Measurements from ENCODE around the gene RAB31. TPM values are rescaled to one million over a fixed set of nuclear protein-coding genes. Genes with fewer than 3 reads are reported as not detected.

RAB31 gene
- total RNA-seq, 2 donors from 2014 or later, result 0.42 to 0.82 TPM

- H3K36me3 Mint-ChIP-seq (ENCODE audit: insufficient read depth in 2 of 2), result no peaks in the 10 kb centered on the region
- no peak overlapping the region for H3K4me3 Mint-ChIP-seq
Measured at GRCh38 chr18:9697121-9697520, 11.0 kb upstream of the RAB31 start.

GRCh38 chr18:9698497-9698896 lies 9.6 kb upstream of the RAB31 start:
- ATAC-seq (replicated peaks in 1 of 2) (no peak), DNase-seq (no peak)
- no peak overlapping the region for H3K4me3 Mint-ChIP-seq
- peaks cover 24% of the 10 kb centered on the region for H3K27me3 Mint-ChIP-seq (ENCODE audit: low read depth)
- no peaks in the 10 kb centered on the region for H3K4me1 Mint-ChIP-seq (ENCODE audit: low read depth)
- no peaks in the 10 kb centered on the region for H3K9me3 Mint-ChIP-seq
- H3K27ac Mint-ChIP-seq, result no peak overlapping the region
- H3K36me3 Mint-ChIP-seq (ENCODE audit: insufficient read depth in 2 of 2), result no peaks in the 10 kb centered on the region

More at GRCh38 chr18:9697121-9697520, 11.0 kb upstream of the RAB31 start:
- Mint-ChIP-seq H3K4me1 (ENCODE audit: low read depth) (no peaks in the 10 kb centered on the region), H3K27ac (no peak overlapping the region), H3K27me3 (ENCODE audit: low read depth) (peaks cover 16% of the 10 kb centered on the region), H3K9me3 (no peaks in the 10 kb centered on the region)
- no peak for DNase-seq
- ATAC-seq (replicated peaks in 1 of 2), result no peak

GRCh38 chr18:9700261-9700796 lies 7.8 kb upstream of the RAB31 start:
- peaks cover 13% of the 10 kb centered on the region for H3K4me1 Mint-ChIP-seq (ENCODE audit: low read depth)
- peaks cover 36% of the 10 kb centered on the region for H3K27me3 Mint-ChIP-seq (ENCODE audit: low read depth)
- no peaks in the 10 kb centered on the region for H3K36me3 Mint-ChIP-seq (ENCODE audit: insufficient read depth in 2 of 2)
- no peaks in the 10 kb centered on the region for H3K9me3 Mint-ChIP-seq
- DNase-seq, result no peak
- no peak overlapping the region for H3K27ac Mint-ChIP-seq
- H3K4me3 Mint-ChIP-seq, result no peak overlapping the region
- no peak for ATAC-seq (replicated peaks in 1 of 2)

GRCh38 chr18:9701609-9702349 lies 6.3 kb upstream of the RAB31 start:
- Mint-ChIP-seq H3K27ac (no peak overlapping the region), H3K4me3 (no peak overlapping the region), H3K4me1 (ENCODE audit: low read depth) (peaks cover 13% of the 10 kb centered on the region), H3K27me3 (ENCODE audit: low read depth) (peaks cover 51% of the 10 kb centered on the region), H3K9me3 (no peaks in the 10 kb centered on the region), H3K36me3 (ENCODE audit: insufficient read depth in 2 of 2) (no peaks in the 10 kb centered on the region)
- peak; percentile 16 to 19 for DNase-seq
- ATAC-seq (replicated peaks in 1 of 2), result peak in 1 of 2 donors; percentile 70

- Mint-ChIP-seq H3K9me3 (no peaks in the 10 kb centered on the region), H3K36me3 (ENCODE audit: insufficient read depth in 2 of 2) (peaks cover 2% of the 10 kb centered on the region in 2 donors), H3K27me3 (ENCODE audit: low read depth) (peaks cover 63% of the 10 kb centered on the region), H3K4me3 (no peak overlapping the region), H3K27ac (no peak overlapping the region), H3K4me1 (ENCODE audit: low read depth) (peaks cover 23% of the 10 kb centered on the region)
- DNase-seq, result peak in 1 of 2 donors; percentile 36
- peak; percentile 68 to 73 for ATAC-seq (replicated peaks in 1 of 2)
Measured at GRCh38 chr18:9704233-9705118, 3.6 kb upstream of the RAB31 start.

GRCh38 chr18:9705183-9705829 lies 2.8 kb upstream of the RAB31 start:
- H3K9me3 Mint-ChIP-seq, result no peaks in the 10 kb centered on the region
- peaks cover 2% of the 10 kb centered on the region in 2 donors for H3K36me3 Mint-ChIP-seq (ENCODE audit: insufficient read depth in 2 of 2)
- ATAC-seq (replicated peaks in 1 of 2) (no peak), DNase-seq (no peak)
- H3K4me3 Mint-ChIP-seq, result no peak overlapping the region
- no peak overlapping the region for H3K27ac Mint-ChIP-seq
- H3K27me3 Mint-ChIP-seq (ENCODE audit: low read depth), result peaks cover 72% of the 10 kb centered on the region
- peaks cover 30% of the 10 kb centered on the region for H3K4me1 Mint-ChIP-seq (ENCODE audit: low read depth)

- H3K27me3 Mint-ChIP-seq (ENCODE audit: low read depth), result peaks cover 82% of the 10 kb centered on the region
- no peak for DNase-seq
- H3K9me3 Mint-ChIP-seq, result no peaks in the 10 kb centered on the region
- peaks cover 2% of the 10 kb centered on the region in 2 donors for H3K36me3 Mint-ChIP-seq (ENCODE audit: insufficient read depth in 2 of 2)
- H3K4me1 Mint-ChIP-seq (ENCODE audit: low read depth), result peaks cover 40% of the 10 kb centered on the region
- ATAC-seq (replicated peaks in 1 of 2), result no peak
- no peak overlapping the region for H3K27ac Mint-ChIP-seq
- peak overlapping the region in 1 of 2 donors; percentile 16 for H3K4me3 Mint-ChIP-seq
Measured at GRCh38 chr18:9706081-9706935, 1.8 kb upstream of the RAB31 start.

GRCh38 chr18:9707381-9708056 lies 582 bp upstream of the RAB31 start:
- H3K9me3 Mint-ChIP-seq, result no peaks in the 10 kb centered on the region
- H3K27ac Mint-ChIP-seq, result no peak overlapping the region
- peaks cover 52% of the 10 kb centered on the region for H3K4me1 Mint-ChIP-seq (ENCODE audit: low read depth)
- H3K27me3 Mint-ChIP-seq (ENCODE audit: low read depth), result peaks cover 86% of the 10 kb centered on the region
- H3K36me3 Mint-ChIP-seq (ENCODE audit: insufficient read depth in 2 of 2), result peaks cover 2 to 6% of the 10 kb centered on the region in 2 donors
- no peak for DNase-seq
- no peak for ATAC-seq (replicated peaks in 1 of 2)
- H3K4me3 Mint-ChIP-seq, result peak overlapping the region; percentile 58 to 59

GRCh38 chr18:9708434-9709303 lies 568 bp downstream of the RAB31 start:
- ATAC-seq (replicated peaks in 1 of 2) (peak in 1 of 2 donors; percentile 9), DNase-seq (peak; percentile 18 to 32)
- Mint-ChIP-seq H3K4me1 (ENCODE audit: low read depth) (peaks cover 52% of the 10 kb centered on the region), H3K9me3 (no peaks in the 10 kb centered on the region), H3K4me3 (peak overlapping the region; percentile 87 to 91), H3K27ac (no peak overlapping the region), H3K27me3 (ENCODE audit: low read depth) (peaks cover 91% of the 10 kb centered on the region), H3K36me3 (ENCODE audit: insufficient read depth in 2 of 2) (peaks cover 2 to 6% of the 10 kb centered on the region in 2 donors)

- Mint-ChIP-seq H3K4me3 (peak overlapping the region; percentile 87 to 91), H3K36me3 (ENCODE audit: insufficient read depth in 2 of 2) (peaks cover 2 to 6% of the 10 kb centered on the region in 2 donors), H3K9me3 (no peaks in the 10 kb centered on the region), H3K4me1 (ENCODE audit: low read depth) (peaks cover 44% of the 10 kb centered on the region), H3K27me3 (ENCODE audit: low read depth) (peaks cover 88% of the 10 kb centered on the region), H3K27ac (no peak overlapping the region)
- no peak for DNase-seq
- ATAC-seq (replicated peaks in 1 of 2), result no peak
Measured at GRCh38 chr18:9709304-9709877, 1.3 kb downstream of the RAB31 start.

GRCh38 chr18:9710037-9710436 lies 1.9 kb downstream of the RAB31 start:
- DNase-seq (no peak), ATAC-seq (replicated peaks in 1 of 2) (no peak)
- H3K27ac Mint-ChIP-seq, result no peak overlapping the region
- H3K9me3 Mint-ChIP-seq, result no peaks in the 10 kb centered on the region
- peaks cover 40% of the 10 kb centered on the region for H3K4me1 Mint-ChIP-seq (ENCODE audit: low read depth)
- H3K4me3 Mint-ChIP-seq, result peak overlapping the region; percentile 87 to 91
- H3K27me3 Mint-ChIP-seq (ENCODE audit: low read depth), result peaks cover 87% of the 10 kb centered on the region
- H3K36me3 Mint-ChIP-seq (ENCODE audit: insufficient read depth in 2 of 2), result peaks cover 2 to 6% of the 10 kb centered on the region in 2 donors
